GM18498 (cell line): ENCODE measurements around the gene PDE9A.

Experiments
- ATAC-seq: cut with Tn5 transposase; IDR thresholded peaks from one replicate; pipeline ENCODE4 v1.9.1; 2021; ENCODE audit warnings: mild to moderate bottlenecking, moderate library complexity; ENCODE audit not compliant: unreplicated experiment

PDE9A gene

DNA sequence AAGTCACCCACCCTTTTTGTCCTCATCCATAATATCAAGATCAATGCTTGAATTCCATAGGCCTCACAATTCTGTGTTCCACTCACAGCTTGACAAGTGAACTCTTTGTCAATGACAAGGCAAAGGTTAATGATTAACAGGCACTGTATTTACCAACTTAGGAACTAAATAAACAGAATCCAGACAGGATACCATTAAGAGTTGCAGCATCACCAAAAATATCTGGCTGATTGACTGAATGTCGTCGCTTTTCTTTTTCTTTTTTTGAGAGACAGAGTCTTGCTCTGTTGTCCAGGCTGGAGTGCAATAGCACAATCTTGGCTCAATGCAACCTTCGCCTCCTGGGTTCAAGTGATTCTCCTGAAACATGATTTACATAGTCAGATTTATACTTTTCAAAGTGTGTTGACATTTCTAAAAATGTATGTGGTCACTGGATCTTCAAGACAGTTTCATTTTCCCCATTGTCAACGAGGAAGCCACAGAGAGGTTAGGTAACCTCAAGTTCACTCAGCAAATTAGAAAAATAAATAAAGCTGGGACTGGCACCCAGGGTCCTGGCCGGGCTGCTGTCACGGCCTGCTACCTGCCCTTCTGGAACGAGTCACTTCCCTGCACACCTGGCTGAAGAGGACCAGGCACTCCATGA lies 81.0 kb downstream of the PDE9A start:
- no peak for ATAC-seq

- no peak for ATAC-seq
These were observed 81.6 kb downstream of the PDE9A start for GRCh38 chr21:42735061-42735460.

GRCh38 chr21:42735944-42736343 lies 82.5 kb downstream of the PDE9A start:
- ATAC-seq = no peak

DNA sequence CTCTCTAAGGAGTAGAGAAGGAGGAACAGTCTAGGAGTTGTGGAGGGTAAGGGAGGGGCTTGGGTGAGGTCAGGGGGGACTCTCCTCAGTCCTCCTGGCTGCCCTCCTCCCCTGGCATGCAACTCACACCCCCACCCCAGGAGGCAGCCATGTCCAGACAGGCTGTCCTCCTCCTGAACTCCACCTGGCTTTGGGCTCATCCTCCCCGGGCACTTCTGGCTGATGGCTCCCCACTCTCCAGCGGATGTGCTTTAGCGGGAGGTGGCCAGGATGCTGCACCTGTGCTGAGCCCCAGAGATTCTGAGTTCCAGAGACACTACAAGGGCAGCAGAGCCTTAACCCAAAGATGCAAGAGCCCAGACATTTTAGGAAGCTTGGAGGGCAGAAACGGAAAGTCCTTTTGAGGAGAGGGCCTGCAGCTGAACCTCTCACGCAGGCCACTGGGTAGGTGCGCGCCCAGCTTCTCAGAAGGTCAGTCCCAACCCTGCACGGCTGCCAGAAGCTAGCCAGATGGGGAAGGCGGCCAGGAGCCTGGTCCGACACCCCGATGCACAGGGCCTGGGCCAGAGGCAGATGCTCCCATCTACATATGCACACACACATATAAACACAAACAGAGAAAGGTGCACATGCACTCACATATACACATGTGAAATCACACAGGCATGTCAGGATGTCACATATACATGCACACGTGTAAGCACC lies 83.4 kb downstream of the PDE9A start:
- ATAC-seq = no peak

GRCh38 chr21:42737951-42738590 lies 84.7 kb downstream of the PDE9A start:
- ATAC-seq = no peak

DNA sequence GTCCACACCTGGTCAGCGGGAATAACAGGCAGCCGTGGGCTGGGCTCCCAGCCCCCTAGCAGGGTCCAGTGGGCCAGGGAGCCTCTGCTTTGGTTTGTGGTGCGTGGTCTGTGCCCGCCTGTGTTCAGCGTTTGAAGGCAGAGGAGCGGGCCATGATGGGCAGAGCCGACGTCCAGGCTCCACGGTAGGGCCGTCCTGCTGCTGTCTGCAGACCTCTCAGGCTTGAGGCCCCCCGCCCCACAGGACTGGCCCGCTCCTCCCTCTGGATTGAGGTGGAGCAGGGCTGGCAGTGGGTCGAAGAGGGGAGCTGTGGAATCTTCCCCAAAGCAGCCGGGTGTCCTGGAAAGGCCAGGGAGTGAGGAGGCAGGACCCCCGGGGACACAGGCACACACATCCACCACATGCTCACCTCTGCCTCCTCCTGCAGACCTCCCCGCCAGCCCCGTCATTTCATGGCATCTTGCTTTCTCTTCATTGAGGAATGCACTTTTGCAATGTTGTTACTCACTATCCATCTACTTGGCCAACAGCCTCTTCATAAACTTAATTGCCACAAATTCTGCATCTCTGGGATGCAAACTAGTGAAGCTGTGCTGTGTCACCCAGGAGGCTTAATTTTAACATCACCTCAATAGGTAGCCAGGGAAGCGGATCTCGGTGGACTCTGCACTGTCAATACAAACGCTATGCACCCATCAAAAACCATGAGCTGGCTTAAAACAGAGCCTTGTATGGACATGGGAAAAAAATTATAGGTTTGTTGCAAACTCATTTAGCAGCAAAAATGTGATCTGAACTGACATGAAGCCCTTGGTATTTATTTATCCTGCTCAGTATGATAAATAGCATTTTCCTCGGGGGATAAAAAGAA lies 85.9 kb downstream of the PDE9A start:
- no peak for ATAC-seq

- no peak for ATAC-seq
These were observed 87.0 kb downstream of the PDE9A start for GRCh38 chr21:42740405-42740909.

DNA sequence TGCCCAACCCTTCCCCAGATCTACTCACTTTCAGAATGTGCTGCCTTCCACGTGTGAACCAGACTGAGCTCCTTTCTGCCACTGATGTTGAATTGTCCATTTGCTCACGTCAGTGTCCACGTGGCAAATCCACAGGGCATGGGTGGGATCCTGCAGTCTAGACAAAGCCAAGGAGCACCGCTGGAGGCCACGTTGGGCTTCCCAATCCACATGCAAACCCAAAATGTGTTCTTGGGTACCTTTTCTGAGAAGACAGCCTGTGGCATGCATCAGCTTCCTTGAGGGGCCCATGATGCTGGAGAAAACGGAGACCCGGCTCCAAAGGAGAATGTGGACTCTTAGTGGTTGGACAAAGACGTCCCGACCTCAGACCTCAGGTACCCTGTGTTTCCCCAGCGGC lies 87.6 kb downstream of the PDE9A start:
- no peak for ATAC-seq

- no peak for ATAC-seq
These were observed 91.4 kb downstream of the PDE9A start for GRCh38 chr21:42744520-42745445.

- no peak for ATAC-seq
These were observed 92.3 kb downstream of the PDE9A start for GRCh38 chr21:42745511-42746239.

DNA sequence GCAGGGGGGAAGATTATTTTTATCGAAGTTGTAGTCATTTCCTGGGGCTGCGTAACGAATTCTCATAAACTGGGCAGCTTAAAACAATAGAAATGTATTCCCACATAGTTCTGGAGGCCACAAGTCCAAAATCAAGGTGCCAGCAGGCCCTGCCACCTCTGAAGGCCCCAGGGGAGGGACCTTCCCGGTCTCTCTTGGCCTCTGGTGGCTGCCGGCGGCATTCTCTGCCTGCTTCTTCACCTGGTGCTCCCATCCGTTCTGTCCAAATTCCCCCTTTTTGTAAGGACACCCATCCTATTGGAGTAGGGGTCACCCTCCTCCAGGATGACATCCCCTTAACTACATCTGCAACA lies 92.8 kb downstream of the PDE9A start:
- ATAC-seq = no peak

DNA sequence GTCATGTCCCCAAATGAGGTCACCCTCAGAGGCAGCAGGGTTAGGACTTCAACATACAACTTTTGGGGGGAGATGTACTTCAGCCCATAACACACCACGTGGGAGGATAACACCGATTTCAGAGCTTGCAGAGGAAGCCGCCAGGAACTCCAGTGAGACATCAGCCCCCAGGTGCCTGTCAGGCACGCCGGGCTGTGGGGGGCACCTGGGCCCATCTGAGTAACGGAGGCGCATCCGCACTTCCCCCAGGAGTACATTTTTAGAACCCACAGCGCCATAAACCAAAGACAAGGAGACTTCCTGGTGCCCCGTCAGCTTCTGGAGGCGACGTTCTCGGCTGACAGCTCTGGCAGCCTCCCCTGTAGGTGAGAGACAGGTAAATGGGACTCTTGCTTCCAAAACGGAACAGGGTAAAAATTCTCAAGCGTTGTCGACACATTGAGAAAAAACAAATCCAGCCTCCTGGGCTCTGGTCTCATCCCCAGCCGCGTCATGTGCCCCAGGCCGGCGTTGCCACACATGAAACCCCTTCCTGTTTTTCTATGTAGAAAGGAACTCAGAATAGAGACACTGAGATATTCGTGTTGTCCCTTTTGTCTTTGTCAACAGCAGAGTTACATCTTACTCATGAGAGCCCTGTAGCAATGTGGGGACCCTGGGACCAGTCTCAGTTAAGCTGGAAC lies 93.3 kb downstream of the PDE9A start:
- ATAC-seq = no peak

GRCh38 chr21:42747276-42747701 lies 93.9 kb downstream of the PDE9A start:
- ATAC-seq = no peak

DNA sequence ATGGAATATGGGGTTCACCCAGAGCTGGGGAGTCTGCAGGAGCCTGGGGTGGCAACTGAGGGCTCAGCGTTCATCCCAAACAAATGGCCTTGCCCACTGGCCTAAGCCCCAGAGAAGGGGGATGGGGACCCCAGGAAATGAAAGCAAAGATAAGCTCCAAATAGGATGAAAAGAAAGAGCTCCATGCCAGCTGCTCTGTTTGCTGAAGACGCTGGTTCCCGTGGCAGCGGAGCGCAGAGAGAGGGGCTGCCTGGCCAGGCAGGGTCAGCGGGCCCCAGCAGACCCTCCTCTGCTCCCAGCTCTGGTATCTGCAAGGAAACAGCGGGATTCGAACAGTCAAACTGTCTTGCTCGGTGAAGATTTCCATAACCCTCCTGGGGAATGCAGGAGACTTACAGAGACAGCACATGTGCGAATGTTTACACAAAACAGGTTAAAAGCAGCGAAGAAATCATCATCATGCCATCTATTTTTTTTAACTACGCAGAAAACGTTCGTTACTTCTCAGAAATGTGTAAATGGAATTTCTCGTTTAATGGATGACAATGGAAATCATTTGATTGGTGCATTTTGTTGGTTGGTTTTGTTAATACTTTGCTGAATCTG lies 94.4 kb downstream of the PDE9A start:
- no peak for ATAC-seq

DNA sequence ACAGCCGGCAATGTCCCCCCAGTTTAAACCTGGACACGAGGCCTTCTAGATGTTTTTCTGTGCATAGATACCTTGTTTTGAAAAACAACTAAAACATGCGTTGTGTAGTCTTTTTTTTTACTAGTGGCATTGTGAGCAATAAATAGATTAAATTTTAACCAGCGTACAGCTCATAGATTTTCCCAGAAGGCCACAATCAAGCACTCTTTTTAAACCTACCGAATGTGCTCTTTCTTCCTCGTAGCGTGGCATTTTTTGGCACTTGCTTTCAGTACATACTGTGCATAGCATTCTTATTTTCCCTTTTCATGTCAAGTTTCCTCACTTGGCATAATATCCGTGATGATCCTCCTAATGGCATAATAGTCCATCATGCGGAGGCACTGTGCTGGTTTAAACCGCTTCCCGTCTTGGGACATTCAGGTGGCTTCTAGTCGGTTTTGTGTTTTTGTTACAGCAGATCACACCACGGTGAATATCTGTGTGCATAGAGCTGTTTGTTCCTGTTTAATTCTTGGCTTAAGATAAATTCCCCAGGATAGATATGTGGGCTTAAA lies 95.3 kb downstream of the PDE9A start:
- ATAC-seq = no peak

GRCh38 chr21:42750737-42751530 lies 97.5 kb downstream of the PDE9A start:
- ATAC-seq = no peak

DNA sequence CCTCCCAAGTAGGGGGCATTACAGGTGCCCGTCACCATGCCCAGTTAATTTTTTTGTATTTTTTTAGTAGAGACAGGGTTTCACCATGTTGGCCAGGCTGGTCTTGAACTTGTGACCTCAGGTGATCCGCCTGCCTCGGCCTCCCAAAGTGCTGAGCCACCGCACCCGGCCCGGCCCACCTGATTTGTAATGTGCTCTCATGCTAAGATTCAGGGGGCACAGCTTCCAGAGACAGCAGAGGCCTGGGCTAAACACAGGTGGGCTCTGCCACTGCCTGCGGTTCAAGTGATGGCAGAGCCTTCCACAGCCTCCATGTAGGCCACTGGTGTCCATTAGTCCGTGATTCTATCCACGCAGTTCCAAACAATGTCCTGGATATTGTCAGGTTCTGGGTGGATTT lies 98.4 kb downstream of the PDE9A start:
- no peak for ATAC-seq
